GM12878 (cell line): ENCODE data around the gene OR52E1. TPM values are rescaled to one million over a fixed set of nuclear protein-coding genes. Genes with fewer than 3 reads are reported as not detected.

Experiments used
- ATAC-seq: fragments of 200-7000 bp; cut with Tn5 transposase; 3 replicates; pipeline ENCODE4 v1.9.1; 2020; ENCODE audit warnings: mild to moderate bottlenecking, moderate library complexity
- BruUV-seq: library from RNA; stranded (reverse); fragments of 400-500 nt; replicated peaks from 2 replicates; lab custom pipeline; 2021; lab: Mats Ljungman, UMichigan
- CTCF ChIA-PET: fragments of 300-600 bp; sonication (Branson Sonifier 250); formaldehyde crosslinking; extraction: SDS; loops from one replicate; lab custom pipeline; 2021; ENCODE audit warnings: inconsistent platforms; lab: Yijun Ruan, JAX
- POLR2A ChIA-PET: fragments of 350-600 bp; formaldehyde crosslinking; extraction: SDS; loops from one replicate; lab custom pipeline; 2021; ENCODE audit warnings: inconsistent platforms; lab: Charles Lee
- RAD21 ChIA-PET: fragments of 300-600 bp; sonication (Branson Sonifier 250); formaldehyde crosslinking; loops from one replicate; lab custom pipeline; 2023; ENCODE audit warnings: antibody characterized with exemption; ENCODE audit not compliant: unreplicated experiment; lab: Charles Lee
- SMC1A ChIA-PET: fragments of 300-600 bp; sonication (Branson Sonifier 250); formaldehyde crosslinking; loops from one replicate; lab custom pipeline; 2023; ENCODE audit not compliant: unreplicated experiment, uncharacterized antibody; lab: Charles Lee
- DNase-seq: peaks from one replicate; pipeline ENCODE4 v3.0.0-alpha.2; 2011; ENCODE audit warnings: low read depth, low spot score
- FAIRE-seq: peaks from 3 replicates; lab custom pipeline; 2011; peaks lifted over from hg19 to GRCh38; lab: Jason Lieb, UNC
- H2AFZ ChIP-seq: 2 replicates; pipeline ENCODE4 v1.6.0; 2011; ENCODE audit warnings: low read depth, low read length, control low read depth; ENCODE audit not compliant: control insufficient read depth
- H3K27ac ChIP-seq: 2 replicates; pipeline ENCODE4 v1.5.1; 2011; ENCODE audit warnings: control low read depth; ENCODE audit not compliant: control insufficient read depth, insufficient read depth
- H3K27me3 ChIP-seq, 2 experiments: replicated peaks in 1 of 2; 2 replicates each; pipeline versions ENCODE4 v1.6.0 to v1.6.1; 2011; ENCODE audit warnings: low read length in 1 of 2; ENCODE audit not compliant: control insufficient read depth in 2 of 2, insufficient read depth in 2 of 2
- H3K36me3 ChIP-seq, 2 experiments: 2 replicates each; pipeline ENCODE4 v1.5.1; 2011; ENCODE audit warnings: low read length in 1 of 2; ENCODE audit not compliant: control insufficient read depth in 2 of 2, insufficient read depth in 2 of 2
- H3K4me1 ChIP-seq: 2 replicates; pipeline ENCODE4 v1.6.1; 2011; ENCODE audit warnings: mild to moderate bottlenecking, low read length, moderate library complexity, mixed read lengths; ENCODE audit not compliant: control insufficient read depth, insufficient read depth
- H3K4me2 ChIP-seq: 2 replicates; pipeline ENCODE4 v1.6.0; 2011; ENCODE audit warnings: control low read depth; ENCODE audit not compliant: control insufficient read depth, insufficient read depth
- H3K4me3 ChIP-seq: fragments of 200-600 bp; sonication (generic); 2 replicates; pipeline ENCODE4 v1.5.1; 2016
- H3K79me2 ChIP-seq: 2 replicates; pipeline ENCODE4 v1.6.0; 2011; ENCODE audit warnings: low read length; ENCODE audit not compliant: control insufficient read depth, insufficient read depth
- H3K9ac ChIP-seq: 2 replicates; pipeline ENCODE4 v1.8.0; 2011; ENCODE audit warnings: low read length, control low read depth, mixed read lengths; ENCODE audit not compliant: control insufficient read depth, insufficient read depth
- H3K9me3 ChIP-seq: replicated peaks from 3 replicates; pipeline ENCODE4 v1.5.1; 2011; ENCODE audit warnings: mild to moderate bottlenecking, low read length; ENCODE audit not compliant: control insufficient read depth, insufficient read depth
- H4K20me1 ChIP-seq: 2 replicates; pipeline ENCODE4 v1.6.0; 2011; ENCODE audit not compliant: control insufficient read depth, insufficient read depth
- BACH1 ChIP-seq: fragments of 450-650 bp; IDR thresholded peaks from 2 replicates; pipeline ENCODE4 v1.6.1; 2017; ENCODE audit warnings: mild to moderate bottlenecking, borderline replicate concordance
- BHLHE40 ChIP-seq, 2 experiments: fragments of 450-650 bp in 1 of 2; IDR thresholded peaks; 2 replicates each; pipeline ENCODE4 v1.6.1; 2011 to 2017; ENCODE audit warnings: low read depth in 2 of 2, borderline replicate concordance in 1 of 2, improper control_type of control experiment in 1 of 2, low read length in 1 of 2, mild to moderate bottlenecking in 1 of 2
- CEBPB ChIP-seq, 2 experiments: fragments of 150-350 bp in 1 of 2; IDR thresholded peaks; 2 replicates each; pipeline ENCODE4 v1.6.1; 2012 to 2014; ENCODE audit warnings: low read depth in 2 of 2, low read length in 2 of 2, borderline replicate concordance in 1 of 2, inconsistent platforms in 1 of 2
- DPF2 ChIP-seq: fragments of 450-650 bp; IDR thresholded peaks from 2 replicates; pipeline ENCODE4 v1.6.1; 2017; ENCODE audit warnings: mild to moderate bottlenecking
- EED ChIP-seq: sonication (generic); IDR thresholded peaks from 2 replicates; pipeline ENCODE4 v1.6.1; 2016; ENCODE audit warnings: antibody characterized with exemption, low read depth
- EZH2 ChIP-seq: IDR thresholded peaks from 2 replicates; pipeline ENCODE4 v1.6.1; 2012; ENCODE audit warnings: low read depth, mild to moderate bottlenecking, control low read depth, inconsistent platforms, low read length, borderline replicate concordance; ENCODE audit not compliant: control insufficient read depth
- LARP7 ChIP-seq: fragments of 450-650 bp; IDR thresholded peaks from 2 replicates; pipeline ENCODE4 v1.6.1; 2017; ENCODE audit warnings: mild to moderate bottlenecking
- MEF2A ChIP-seq: IDR thresholded peaks from 2 replicates; pipeline ENCODE4 v1.6.1; 2011; ENCODE audit warnings: low read depth, mild to moderate bottlenecking, low read length, moderate library complexity; ENCODE audit not compliant: insufficient read depth
- MTA2 ChIP-seq: fragments of 450-650 bp; IDR thresholded peaks from 2 replicates; pipeline ENCODE4 v1.6.1; 2016; ENCODE audit warnings: low read depth, mild to moderate bottlenecking, moderate library complexity
- POLR2A ChIP-seq: IDR thresholded peaks from 2 replicates; pipeline ENCODE4 v1.6.1; 2011; ENCODE audit warnings: low read depth, mild to moderate bottlenecking, low read length
- RBBP5 ChIP-seq: fragments of 200-600 bp; sonication (generic); conservative IDR thresholded peaks from 2 replicates; pipeline ENCODE4 v1.6.1; 2016
- SMAD5 ChIP-seq: IDR thresholded peaks from 2 replicates; pipeline ENCODE4 v1.6.1; 2016; ENCODE audit warnings: antibody characterized with exemption, low read depth
- SMC3 ChIP-seq: IDR thresholded peaks from 2 replicates; pipeline ENCODE4 v1.6.1; 2011; ENCODE audit warnings: low read length, improper control_type of control experiment, borderline replicate concordance
- SUPT20H ChIP-seq: IDR thresholded peaks from 2 replicates; pipeline ENCODE4 v1.6.1; 2011; ENCODE audit warnings: low read depth, mild to moderate bottlenecking, low read length, moderate library complexity, borderline replicate concordance; ENCODE audit not compliant: control insufficient read depth
- TARDBP ChIP-seq: IDR thresholded peaks from 2 replicates; pipeline ENCODE4 v1.6.1; 2016; ENCODE audit warnings: borderline replicate concordance
- TCF12 ChIP-seq: IDR thresholded peaks from 2 replicates; pipeline ENCODE4 v1.6.1; 2011; ENCODE audit warnings: low read depth, mild to moderate bottlenecking, low read length
- WRNIP1 ChIP-seq: IDR thresholded peaks from 2 replicates; pipeline ENCODE4 v1.6.1; 2011; ENCODE audit warnings: low read depth, low read length, improper control_type of control experiment, borderline replicate concordance
- YY1 ChIP-seq: IDR thresholded peaks from 2 replicates; pipeline ENCODE4 v1.6.1; 2011; ENCODE audit warnings: low read depth, mild to moderate bottlenecking, low read length
- ZNF217 ChIP-seq: fragments of 450-650 bp; IDR thresholded peaks from 2 replicates; pipeline ENCODE4 v1.6.1; 2017; ENCODE audit warnings: antibody characterized with exemption, mild to moderate bottlenecking
- ZNF622 ChIP-seq: fragments of 450-650 bp; IDR thresholded peaks from 2 replicates; pipeline ENCODE4 v1.6.1; 2017; ENCODE audit warnings: mild to moderate bottlenecking, inconsistent platforms
- WGBS: methylation state at CpG from one replicate; pipeline ENCODE4 v1.1.6; 2016; ENCODE audit warnings: low lambda C conversion rate; ENCODE audit not compliant: insufficient replicate concordance, insufficient coverage; ENCODE audit errors: missing lambda C conversion rate; 5-methylcytosine and 5-hydroxymethylcytosine counted together
- in situ Hi-C: fragments of 300-500 bp; cut with MboI; formaldehyde crosslinking; loops from 9 replicates; pipeline ENCODE4 v1.14.3; 2018; ENCODE audit warnings: mixed read lengths
- intact Hi-C: fragments of 100-400 bp; cut with micrococcal nuclease; formaldehyde crosslinking; loops from one replicate; pipeline ENCODE4 v1.14.2; 2022; ENCODE audit not compliant: unreplicated experiment
- polyA plus RNA-seq, 11 experiments: library from polyadenylated mRNA; depleted of rRNA in 4 of 11; unstranded in 6 of 11; stranded (reverse) in 5 of 11; fragments of >200 nt; fragmentation: Nextera tagmentation in 4 of 11; fragmentation: Illumina TruSeq in 1 of 11; extraction: Ambion mirVana in 4 of 11; extraction: Trizol in 1 of 11; gene quantifications; 1 replicate in 1 of 11; 2 replicates in 10 of 11; pipeline versions ENCODE4 v1.2.1 to v1.2.3, GENCODE V29; 2011 to 2016; ENCODE audit warnings: inconsistent platforms in 2 of 11, missing spikeins in 2 of 11, low read depth in 1 of 11
- total RNA-seq, 4 experiments: library from RNA; depleted of rRNA in 3 of 4; stranded (reverse); fragments of >200 nt in 3 of 4; fragmentation: Illumina TruSeq in 1 of 4; extraction: Trizol in 1 of 4; gene quantifications; 2 replicates each; pipeline versions ENCODE4 v1.2.1 to v1.2.3, GENCODE V29; 2013 to 2021

Gene OR52E1
- total and polyA plus RNA-seq, 10 of the 15 experiments (the other 5 are each of a cell fraction or from before 2014, with no cell fraction given): not detected

- no peaks in the 10 kb centered on the region for H3K4me1 ChIP-seq
- FAIRE-seq (no peak), ATAC-seq (no peak), DNase-seq (no peak)
- no peak overlapping the region for H3K9ac ChIP-seq
- 8% methylated on average over 4 of the region's 4 CpGs for WGBS
- no peaks in the 10 kb centered on the region for H3K9me3 ChIP-seq
- CTCF ChIA-PET: no interaction called here
- in situ Hi-C loops (no loop called here), intact Hi-C loops (no loop called here)
- no peaks in the 10 kb centered on the region for H3K27me3 ChIP-seq
- POLR2A ChIA-PET: no interaction called here
- no peak overlapping the region for H2AFZ ChIP-seq
- TF ChIP-seq MEF2A (no peak), DPF2 (no peak), SMC3 (no peak), TARDBP (no peak), EZH2 (no peak), WRNIP1 (no peak), TCF12 (no peak), BACH1 (no peak), SMAD5 (no peak), SUPT20H (no peak), MTA2 (no peak), ZNF622 (no peak), BHLHE40 (IDR thresholded peaks at IDR 0.05; ENCODE audit: borderline replicate concordance in 1 of 2, low read depth in 2 of 2, low read length in 1 of 2) (no peak), POLR2A (no peak), YY1 (no peak), LARP7 (no peak), EED (no peak), ZNF217 (no peak), CEBPB (IDR thresholded peaks at IDR 0.05; ENCODE audit: borderline replicate concordance in 1 of 2, low read depth in 2 of 2, low read length in 2 of 2) (no peak), RBBP5 (no peak)
- no peak overlapping the region for H3K27ac ChIP-seq
- H4K20me1 ChIP-seq: no peaks in the 10 kb centered on the region
- H3K4me3 ChIP-seq: no peak overlapping the region
- no peaks in the 10 kb centered on the region for H3K36me3 ChIP-seq
- RAD21 ChIA-PET: no interaction called here
- no peaks in the 10 kb centered on the region for H3K79me2 ChIP-seq
- SMC1A ChIA-PET: no interaction called here
- no peak overlapping the region for H3K4me2 ChIP-seq
- no TSS peak for BruUV-seq
These were observed 28.5 kb upstream of the OR52E1 start for GRCh38 chr11:5040876-5041275.
